Measurements from ENCODE around the gene ADAM10.

- TF ChIP-seq CTCF (conservative IDR thresholded peaks at IDR 0.05; ENCODE audit: low read depth, low read length) (no peak), EZH2phosphoT487 (IDR thresholded peaks at IDR 0.05; ENCODE audit: borderline replicate concordance, low read length) (no peak)
Observed at GRCh38 chr15:58545307-58546065, 204.0 kb downstream of the ADAM10 start.

Measured in PC-3 (cell line).